ENCODE results near the gene ECM2. TPM values are rescaled to one million over a fixed set of nuclear protein-coding genes. Genes with fewer than 3 reads are reported as not detected.

The ECM2 gene
- total and polyA plus RNA-seq, 2 of the 8 experiments (the other 6 are each of a cell fraction or from before 2014, with no cell fraction given), result not detected

- TF ChIP-seq TAF7 (optimal IDR thresholded peaks at IDR 0.05; ENCODE audit: borderline replicate concordance, low read depth, low read length), result no peak
- no peak for TF ChIP-seq POU5F1 (IDR thresholded peaks at IDR 0.05; ENCODE audit: low read depth, low read length)
- no peak for TF ChIP-seq TAF1 (IDR thresholded peaks at IDR 0.05; ENCODE audit: low read depth, low read length)
Measured at GRCh38 chr9:92543972-92544371, 8.2 kb upstream of the ECM2 start (continued).
